Astrocyte (in vitro differentiated cells and primary cell): ENCODE results near the gene CCDC175.

Experiments
- EZH2 ChIP-seq: IDR thresholded peaks from 2 replicates; pipeline ENCODE4 v1.6.1; 2012; ENCODE audit warnings: mild to moderate bottlenecking, low read length, inconsistent platforms; ENCODE audit not compliant: insufficient read depth
- TF ChIP-seq, protein P1 (sequence below): IDR thresholded peaks from 2 replicates; pipeline ENCODE4 v1.5.1; 2011; ENCODE audit warnings: low read depth, mild to moderate bottlenecking, inconsistent platforms, low read length, moderate library complexity; ENCODE audit not compliant: insufficient read depth

- TF ChIP-seq, protein P1, sequence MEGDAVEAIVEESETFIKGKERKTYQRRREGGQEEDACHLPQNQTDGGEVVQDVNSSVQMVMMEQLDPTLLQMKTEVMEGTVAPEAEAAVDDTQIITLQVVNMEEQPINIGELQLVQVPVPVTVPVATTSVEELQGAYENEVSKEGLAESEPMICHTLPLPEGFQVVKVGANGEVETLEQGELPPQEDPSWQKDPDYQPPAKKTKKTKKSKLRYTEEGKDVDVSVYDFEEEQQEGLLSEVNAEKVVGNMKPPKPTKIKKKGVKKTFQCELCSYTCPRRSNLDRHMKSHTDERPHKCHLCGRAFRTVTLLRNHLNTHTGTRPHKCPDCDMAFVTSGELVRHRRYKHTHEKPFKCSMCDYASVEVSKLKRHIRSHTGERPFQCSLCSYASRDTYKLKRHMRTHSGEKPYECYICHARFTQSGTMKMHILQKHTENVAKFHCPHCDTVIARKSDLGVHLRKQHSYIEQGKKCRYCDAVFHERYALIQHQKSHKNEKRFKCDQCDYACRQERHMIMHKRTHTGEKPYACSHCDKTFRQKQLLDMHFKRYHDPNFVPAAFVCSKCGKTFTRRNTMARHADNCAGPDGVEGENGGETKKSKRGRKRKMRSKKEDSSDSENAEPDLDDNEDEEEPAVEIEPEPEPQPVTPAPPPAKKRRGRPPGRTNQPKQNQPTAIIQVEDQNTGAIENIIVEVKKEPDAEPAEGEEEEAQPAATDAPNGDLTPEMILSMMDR, result no peak
- no peak for TF ChIP-seq EZH2
These were observed 6.4 kb upstream of the CCDC175 start for GRCh38 chr14:59582845-59583509.
